OCI-LY1 (cell line): ENCODE results near the gene SLX4.

Experiments used
- CTCF ChIP-seq: fragments of 200-600 bp; sonication (generic), shearing (Covaris generic); IDR thresholded peaks from 2 replicates; pipeline ENCODE4 v1.5.1; 2017; ENCODE audit warnings: mild to moderate bottlenecking, antibody characterized with exemption, low read length, moderate library complexity, mixed read lengths
- EZH2 ChIP-seq: fragments of 200-600 bp; sonication (generic), shearing (Covaris generic); IDR thresholded peaks from 2 replicates; pipeline ENCODE4 v1.8.0; 2017; ENCODE audit warnings: borderline replicate concordance, mixed run types, mild to moderate bottlenecking, antibody characterized with exemption, low read length, moderate library complexity, mixed read lengths

GRCh38 chr16:3564130-3564888 lies 47.1 kb downstream of the SLX4 start:
- TF ChIP-seq CTCF, result no peak
- no peak for TF ChIP-seq EZH2
